G401 (cell line): ENCODE data around the gene OR52E4. TPM values are rescaled to one million over a fixed set of nuclear protein-coding genes. Genes with fewer than 3 reads are reported as not detected.

Source experiments
- DNase-seq: peaks from one replicate; pipeline ENCODE4 v3.0.0-alpha.2; 2015; ENCODE audit warnings: low spot score
- in situ Hi-C: cut with HindIII; loops from 2 replicates; pipeline ENCODE4 v1.10.0; 2016; ENCODE audit warnings: low sequenced_read_pairs, mixed read lengths
- total RNA-seq: library from RNA; depleted of rRNA; stranded (reverse); fragments of >200 nt; shearing (Covaris generic); gene quantifications from 2 replicates; pipeline ENCODE4 v1.2.3, GENCODE V29; 2014; rRNA removed

The OR52E4 gene
- total RNA-seq, 1 experiment from 2014 or later = not detected

DNA sequence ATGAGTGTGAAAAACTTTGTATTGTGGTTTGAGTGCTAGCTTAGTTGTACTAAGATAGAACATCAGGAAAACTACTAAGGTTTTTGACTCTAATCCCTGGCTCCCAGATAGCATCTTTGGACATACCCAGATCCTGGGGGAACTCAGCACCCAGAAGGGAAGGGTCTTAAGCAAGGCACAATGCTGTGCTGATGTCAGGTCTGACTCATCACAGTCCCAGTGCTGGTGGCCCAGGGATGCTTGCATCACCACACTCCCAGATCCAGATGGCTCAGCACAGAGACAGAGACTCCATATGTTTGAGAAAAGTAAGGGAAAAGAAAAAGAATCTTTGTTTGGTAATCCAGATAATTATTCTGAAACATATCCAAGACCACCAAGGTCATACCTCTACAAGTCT, 43.4 kb downstream of the OR52E4 start:
- DNase-seq = no peak
- in situ Hi-C loops = no loop called here

DNA sequence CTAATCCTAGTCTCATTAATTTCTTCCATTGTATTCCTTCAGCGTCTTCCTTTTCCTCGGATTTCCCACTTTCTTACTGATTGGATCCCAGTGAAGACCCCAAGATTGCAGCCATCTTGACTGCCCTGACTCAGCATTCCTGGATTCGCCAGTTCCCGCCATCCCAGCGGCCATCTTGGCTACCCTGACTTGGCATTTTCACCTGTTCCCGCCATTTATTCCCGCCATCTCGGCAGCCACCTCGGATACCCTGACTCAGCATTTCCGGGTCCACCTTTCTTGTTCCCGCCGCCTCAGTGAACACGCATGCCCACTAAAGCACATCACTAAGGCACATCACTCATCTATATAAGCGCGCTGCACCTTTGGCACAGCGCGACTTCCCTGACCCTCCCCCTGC, 47.8 kb downstream of the OR52E4 start:
- no peak for DNase-seq
- in situ Hi-C loops = no loop called here

DNA sequence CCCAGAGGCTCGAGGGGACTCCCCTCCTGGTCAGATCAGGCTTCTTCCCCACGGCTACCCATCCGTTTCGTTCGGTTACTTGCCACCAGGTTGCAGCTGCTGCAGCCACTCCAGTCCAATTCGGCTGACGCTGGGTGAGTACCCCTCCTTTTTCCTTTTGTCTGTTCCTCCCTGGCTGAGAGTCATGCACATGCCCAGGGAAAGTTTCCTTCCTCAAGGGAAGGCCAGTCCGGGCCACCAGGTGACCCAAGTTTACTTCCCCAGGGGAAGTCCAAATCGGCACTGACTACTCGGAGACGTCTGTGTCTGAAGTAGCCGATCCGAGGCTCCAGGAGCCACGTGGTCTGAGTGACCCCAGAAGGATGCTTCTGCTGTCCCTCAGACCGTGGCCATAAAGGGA, 48.4 kb downstream of the OR52E4 start:
- no peak for DNase-seq
- in situ Hi-C loops = no loop called here

DNA sequence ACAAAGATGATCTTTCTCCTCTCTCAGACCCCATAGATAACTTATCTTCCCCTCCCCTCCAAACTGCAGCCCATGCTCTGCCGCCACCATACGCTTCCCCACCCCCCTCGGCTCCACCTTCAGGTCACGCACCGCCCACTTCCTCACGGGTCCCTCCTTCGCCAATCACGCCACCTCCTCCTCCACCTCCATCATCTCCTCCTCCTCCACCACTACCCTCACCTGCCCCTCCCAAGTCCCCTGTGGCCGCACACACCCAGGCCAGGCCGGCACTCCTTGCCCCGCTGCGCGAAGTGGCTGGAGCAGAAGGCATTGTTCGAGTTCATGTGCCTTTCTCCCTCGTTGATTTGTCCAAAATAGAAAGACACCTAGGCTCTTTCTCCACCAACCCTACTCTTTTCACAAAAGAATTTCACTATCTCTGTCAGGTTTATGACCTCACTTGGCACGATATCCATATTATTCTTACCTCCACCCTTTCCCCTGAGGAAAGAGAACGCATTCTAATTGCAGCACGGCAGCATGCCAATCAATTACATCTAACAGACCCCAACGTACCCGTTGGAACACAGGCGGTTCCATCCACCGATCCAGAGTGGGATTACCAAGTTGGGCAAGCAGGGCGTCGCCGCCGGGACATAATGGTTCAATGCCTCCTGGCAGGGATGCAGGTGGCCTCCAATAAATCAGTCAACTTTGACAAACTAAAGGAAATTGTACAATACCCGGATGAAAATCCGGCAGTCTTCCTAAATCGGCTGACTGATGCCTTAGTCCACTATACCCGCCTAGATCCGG, 49.3 kb downstream of the OR52E4 start:
- no peak for DNase-seq
- in situ Hi-C loops = no loop called here

DNA sequence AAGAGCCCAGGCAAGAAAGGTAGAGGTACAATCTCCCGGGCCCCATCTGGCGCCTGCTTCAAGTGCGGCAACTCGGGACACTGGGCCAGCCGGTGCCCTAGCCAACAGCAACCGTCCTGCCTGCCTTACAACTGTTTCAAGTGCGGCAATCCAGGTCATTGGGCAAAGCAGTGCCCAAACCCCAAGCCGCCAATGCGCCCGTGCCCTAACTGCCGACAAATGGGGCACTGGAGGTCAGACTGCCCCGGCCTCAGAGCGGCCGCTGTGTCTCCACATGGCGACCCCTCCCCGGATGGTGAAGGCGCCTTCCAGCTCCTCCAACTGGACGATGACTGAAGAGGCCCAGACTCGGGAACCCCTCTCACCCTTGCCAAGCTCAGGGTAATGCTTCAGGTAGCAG, 50.2 kb downstream of the OR52E4 start:
- DNase-seq = no peak
- in situ Hi-C loops = no loop called here

DNA sequence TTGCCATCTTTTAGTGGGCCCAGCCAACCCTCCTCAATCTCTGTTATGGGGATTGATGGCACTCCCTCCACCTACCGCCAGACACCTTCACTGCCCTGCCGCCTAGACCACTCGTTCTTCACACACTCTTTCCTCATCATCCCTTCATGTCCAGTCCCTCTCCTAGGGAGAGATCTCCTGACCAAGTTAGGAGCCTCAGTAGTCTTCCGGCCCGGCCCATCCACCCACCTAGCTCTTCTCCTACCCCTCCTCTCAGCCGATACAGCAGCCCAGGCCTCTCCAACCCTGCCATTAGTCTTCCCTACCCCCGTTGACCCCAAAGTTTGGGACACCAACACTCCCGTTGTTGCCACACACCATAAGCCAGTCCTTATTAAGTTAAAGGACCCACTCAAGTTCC, 50.6 kb downstream of the OR52E4 start:
- in situ Hi-C loops = no loop called here
- DNase-seq = no peak

DNA sequence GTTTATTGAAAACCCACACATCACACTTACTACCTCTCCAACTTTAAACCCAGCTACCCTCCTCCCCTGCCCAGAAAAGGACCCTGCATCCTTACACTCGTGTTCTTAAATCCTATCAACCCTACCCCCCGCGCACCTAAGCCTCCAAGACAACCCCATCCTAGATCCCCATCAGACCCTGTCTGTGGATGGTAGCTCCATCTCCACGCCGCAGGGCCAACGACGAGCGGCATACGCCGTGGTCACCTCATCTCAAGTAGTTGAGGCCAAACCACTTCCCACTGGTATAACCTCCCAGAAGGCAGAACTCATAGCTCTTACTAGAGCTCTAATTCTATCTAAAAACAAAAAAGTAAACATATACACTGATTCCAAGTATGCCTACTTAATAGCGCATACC, 52.2 kb downstream of the OR52E4 start:
- in situ Hi-C loops = no loop called here
- DNase-seq = no peak

DNA sequence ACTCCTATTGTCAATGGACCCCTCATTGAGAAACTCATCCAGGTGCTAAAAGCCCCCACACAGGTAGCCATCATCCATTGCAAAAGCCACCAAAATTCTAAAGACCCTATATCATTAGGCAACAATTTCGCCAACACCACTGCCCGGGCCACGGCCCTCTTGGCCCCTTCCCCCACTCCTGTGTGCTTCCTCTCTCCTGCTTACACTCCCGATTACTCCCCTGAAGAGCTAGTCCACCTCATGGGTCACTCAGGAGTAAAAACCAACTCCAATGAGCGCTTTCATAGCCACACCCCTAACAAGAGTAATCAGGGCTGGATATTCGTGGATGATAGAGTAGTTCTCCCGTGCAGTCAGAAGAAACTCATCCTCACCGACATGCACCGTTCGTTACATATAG, 52.7 kb downstream of the OR52E4 start:
- no peak for DNase-seq
- in situ Hi-C loops = no loop called here

Other genes with a start within 250 kb of the OR52E4 start
- 11.1 and 14.3 TPM in 2 replicates for gene TRIM5, start 195.6 kb upstream of the OR52E4 start, total RNA-seq
- gene TRIM22, start 190.8 kb upstream of the OR52E4 start, total RNA-seq = 1.3 and 1.7 TPM in 2 replicates
- gene OR56B1, start 144.2 kb upstream of the OR52E4 start, total RNA-seq = not detected in 2 replicates
- not detected in 2 replicates for gene OR52N4, start 126.4 kb upstream of the OR52E4 start, total RNA-seq
- gene OR52N5, start 97.3 kb upstream of the OR52E4 start, total RNA-seq = not detected in 2 replicates
- gene OR52N1, start 89.4 kb upstream of the OR52E4 start, total RNA-seq = not detected in 2 replicates
- gene OR52N2, start 71.7 kb upstream of the OR52E4 start, total RNA-seq = not detected in 2 replicates
- not detected in 2 replicates for gene OR52E6, start 38.7 kb upstream of the OR52E4 start, total RNA-seq
- not detected in 2 replicates for gene OR52E8, start 22.9 kb upstream of the OR52E4 start, total RNA-seq
- not detected in 2 replicates for gene OR52E5, start 12.6 kb downstream of the OR52E4 start, total RNA-seq
- gene OR56A3, start 61.6 kb downstream of the OR52E4 start, total RNA-seq = not detected in 2 replicates
- not detected in 2 replicates for gene OR56A5, start 87.9 kb downstream of the OR52E4 start, total RNA-seq
- gene OR52L1, start 106.4 kb downstream of the OR52E4 start, total RNA-seq = not detected in 2 replicates
- not detected in 2 replicates for gene OR56A4, start 126.3 kb downstream of the OR52E4 start, total RNA-seq
- gene OR56A1, start 150.1 kb downstream of the OR52E4 start, total RNA-seq = not detected in 2 replicates
- gene OR56B4, start 227.1 kb downstream of the OR52E4 start, total RNA-seq = not detected in 2 replicates